ENCODE data around the gene ALKBH5. TPM values are rescaled to one million over a fixed set of nuclear protein-coding genes. Genes with fewer than 3 reads are reported as not detected.

The ALKBH5 gene
- total and polyA plus RNA-seq, 9 of the 15 experiments (the other 6 are each of a cell fraction or from before 2014, with no cell fraction given) = 11.4 to 70.0 (median 47.4) TPM

- FAIRE-seq = no peak
- no peak overlapping the region for H2AFZ ChIP-seq (ENCODE audit: low read depth, low read length)
- H3K9me3 ChIP-seq (replicated peaks; ENCODE audit: control insufficient read depth, insufficient read depth, low read depth, low read length) = no peaks in the 10 kb centered on the region
- H3K4me2 ChIP-seq (ENCODE audit: insufficient read depth, low read length) = no peak overlapping the region
- TF ChIP-seq SOX6 (IDR thresholded peaks at IDR 0.05) (no peak), MYBL2 (IDR thresholded peaks at IDR 0.05; ENCODE audit: low read depth) (no peak), MYBL2 (CRISPR knock-in tag; IDR thresholded peaks at IDR 0.05; ENCODE audit: borderline replicate concordance) (no peak), MAFG (tag; conservative IDR thresholded peaks at IDR 0.05) (no peak), FOXA1 (IDR thresholded peaks at IDR 0.05; ENCODE audit: borderline replicate concordance) (no peak), HDAC1 (IDR thresholded peaks at IDR 0.05) (no peak), ZBTB2 (IDR thresholded peaks at IDR 0.05) (no peak), ZFP1 (CRISPR knock-in tag; IDR thresholded peaks at IDR 0.05) (no peak), KAT7 (CRISPR knock-in tag; IDR thresholded peaks at IDR 0.05; ENCODE audit: borderline replicate concordance) (no peak), PTBP1 (IDR thresholded peaks at IDR 0.05; ENCODE audit: low read depth, low read length) (no peak), ZBTB34 (CRISPR knock-in tag; IDR thresholded peaks at IDR 0.05) (no peak), TBP (optimal IDR thresholded peaks at IDR 0.05; ENCODE audit: low read depth, low read length) (no peak), TBL1XR1 (IDR thresholded peaks at IDR 0.05; ENCODE audit: low read length in 2 of 2) (no peak), ZNF583 (CRISPR knock-in tag; IDR thresholded peaks at IDR 0.05) (no peak), ZNF644 (tag; IDR thresholded peaks at IDR 0.05; ENCODE audit: low read depth) (no peak), ZNF436 (CRISPR knock-in tag; IDR thresholded peaks at IDR 0.05) (no peak), PATZ1 (CRISPR knock-in tag; IDR thresholded peaks at IDR 0.05; ENCODE audit: borderline replicate concordance) (no peak)
- no peaks in the 10 kb centered on the region for H3K36me3 ChIP-seq (ENCODE audit: control insufficient read depth, insufficient read depth, low read length)
- ChIA-PET POLR2A (no interaction called here), CTCF (ENCODE audit: low intra/inter-chr PET ratio) (no interaction called here)
- no peaks in the 10 kb centered on the region for H3K79me2 ChIP-seq (ENCODE audit: control insufficient read depth, insufficient read depth, low read length)
- BruUV-seq (replicated peaks) = no TSS peak
- peaks cover 0 to 23% of the 10 kb centered on the region in 2 experiments; a peak in 3 of 5 replicates for H3K4me1 ChIP-seq (replicated peaks in 1 of 2; ENCODE audit: control insufficient read depth in 2 of 2, insufficient read depth in 2 of 2, low read length in 2 of 2)
- no peak overlapping the region for H3K27ac ChIP-seq (ENCODE audit: extremely low read depth, low read depth, low read length)
- H3K9ac ChIP-seq (ENCODE audit: insufficient read depth in 1 of 2, low read depth in 2 of 2, low read length in 2 of 2) = no peak overlapping the region
- no peaks in the 10 kb centered on the region for H3K27me3 ChIP-seq (ENCODE audit: control insufficient read depth in 2 of 2, insufficient read depth in 2 of 2, low read length in 2 of 2)
- DNase-seq (ENCODE audit: extremely low read depth in 1 of 4, low spot score in 3 of 4) = no peak
- in situ Hi-C loops (cut with MboI) (no loop called here), intact Hi-C loops (cut with micrococcal nuclease) (loop anchor here (10.0 kb wide), 1 partner anchor 181 kb away; no protein-coding TSS in a partner anchor)
- ATAC-seq = no peak
- H4K20me1 ChIP-seq (replicated peaks; ENCODE audit: control insufficient read depth, insufficient read depth, low read length) = peaks cover 4% of the 10 kb centered on the region; the same call in 1 of the 2 replicates
- no peaks in the 10 kb centered on the region for H3K9me1 ChIP-seq (ENCODE audit: control insufficient read depth, insufficient read depth, low read length)
- no peak overlapping the region for H3K4me3 ChIP-seq
- WGBS (ENCODE audit: insufficient coverage, low coverage, missing lambda C conversion rate) = 9% methylated on average over 1 of the region's 4 CpGs
Observed at GRCh38 chr17:18144261-18144660, 39.4 kb upstream of the ALKBH5 start.
